K562 (cell line): ENCODE measurements around the gene RAB26. TPM values are rescaled to one million over a fixed set of nuclear protein-coding genes. Genes with fewer than 3 reads are reported as not detected.

ENCODE experiments used
- CGGBP1 ChIP-seq: fragments of 250-450 bp; sonication (Bioruptor Pico); IDR thresholded peaks from 2 replicates; pipeline ENCODE4 v1.9.0; 2021; ENCODE audit warnings: mild to moderate bottlenecking
- CREB3L1 ChIP-seq: fragments of 450-650 bp; IDR thresholded peaks from 2 replicates; pipeline ENCODE4 v1.6.1; 2014; ENCODE audit warnings: low read depth, mild to moderate bottlenecking, moderate library complexity, borderline replicate concordance
- GTF2A2 ChIP-seq: IDR thresholded peaks from 2 replicates; pipeline ENCODE4 v1.6.1; 2016; ENCODE audit warnings: mild to moderate bottlenecking, missing genetic modification characterization, missing compliant biosample characterization
- HOXB6 ChIP-seq: fragments of 250-450 bp; sonication (Bioruptor Pico); IDR thresholded peaks from 2 replicates; pipeline ENCODE4 v1.5.1; 2022; ENCODE audit warnings: mild to moderate bottlenecking, borderline replicate concordance
- MBD2 ChIP-seq: sonication (generic); IDR thresholded peaks from 2 replicates; pipeline ENCODE4 v1.6.1; 2016; ENCODE audit warnings: low read depth, borderline replicate concordance
- MXI1 ChIP-seq: IDR thresholded peaks from 2 replicates; pipeline ENCODE4 v1.6.1; 2011; ENCODE audit warnings: low read depth, mild to moderate bottlenecking, improper control_type of control experiment, low read length
- NELFE ChIP-seq: IDR thresholded peaks from 2 replicates; pipeline ENCODE4 v1.6.1; 2011; ENCODE audit warnings: mild to moderate bottlenecking; ENCODE audit not compliant: insufficient read depth, insufficient read length
- NFE2 ChIP-seq: IDR thresholded peaks from 2 replicates; pipeline ENCODE4 v1.6.1; 2014; ENCODE audit warnings: antibody characterized with exemption, low read depth
- PHB ChIP-seq: fragments of 250-450 bp; sonication (Bioruptor Pico); IDR thresholded peaks from 2 replicates; pipeline ENCODE4 v1.5.0; 2021
- PPARD ChIP-seq: fragments of 250-450 bp; sonication (Bioruptor Pico); IDR thresholded peaks from 2 replicates; pipeline ENCODE4 v1.8.0; 2022; ENCODE audit warnings: inconsistent platforms, mild to moderate bottlenecking, moderate library complexity
- PRMT5 ChIP-seq: sonication (generic); formaldehyde crosslinking; IDR thresholded peaks from 2 replicates; pipeline ENCODE4 v1.5.0; 2020; ENCODE audit warnings: missing genetic modification reagents
- PTBP1 ChIP-seq: fragments of 200-400 bp; formaldehyde crosslinking; IDR thresholded peaks from 2 replicates; pipeline ENCODE4 v1.6.1; 2017; ENCODE audit warnings: low read depth, low read length
- RNF2 ChIP-seq: sonication (generic); IDR thresholded peaks from 2 replicates; pipeline ENCODE4 v1.6.1; 2016
- SMARCE1 ChIP-seq: fragments of 450-650 bp; IDR thresholded peaks from 2 replicates; pipeline ENCODE4 v1.7.1; 2016; ENCODE audit warnings: mild to moderate bottlenecking
- TAF7 ChIP-seq: fragments of 450-650 bp; IDR thresholded peaks from 2 replicates; pipeline ENCODE4 v1.6.1; 2016; ENCODE audit warnings: missing genetic modification characterization, missing compliant biosample characterization
- ZNF175 ChIP-seq: fragments of 200-800 bp; sonication (Bioruptor generic); IDR thresholded peaks from 2 replicates; pipeline ENCODE4 v1.6.1; 2016; ENCODE audit warnings: low read depth, mild to moderate bottlenecking, missing genetic modification characterization, missing compliant biosample characterization
- ZNF184 ChIP-seq: sonication (generic); formaldehyde crosslinking; IDR thresholded peaks from 2 replicates; pipeline ENCODE4 v1.5.0; 2020; ENCODE audit warnings: missing genetic modification reagents
- ZNF431 ChIP-seq: sonication (generic); formaldehyde crosslinking; IDR thresholded peaks from 2 replicates; pipeline ENCODE4 v1.8.0; 2022; ENCODE audit warnings: mild to moderate bottlenecking, missing genetic modification reagents
- polyA plus RNA-seq, 8 experiments: library from polyadenylated mRNA; depleted of rRNA in 4 of 8; stranded (reverse) in 5 of 8; unstranded in 3 of 8; fragments of >200 nt; fragmentation: Nextera tagmentation in 2 of 8; fragmentation: Illumina TruSeq in 1 of 8; extraction: Ambion mirVana in 2 of 8; extraction: Trizol in 1 of 8; gene quantifications; 2 replicates each; pipeline versions ENCODE4 v1.2.1 to v1.2.3, GENCODE V29; 2011 to 2014; ENCODE audit warnings: inconsistent platforms in 1 of 8, missing spikeins in 1 of 8
- total RNA-seq, 7 experiments: library from RNA; depleted of rRNA in 6 of 7; stranded (reverse); fragments of >200 nt in 6 of 7; fragmentation: Illumina TruSeq in 2 of 7; extraction: Trizol in 2 of 7; gene quantifications; 2 replicates each; pipeline versions ENCODE4 v1.2.1 to v1.2.3, GENCODE V29; 2011 to 2021; ENCODE audit warnings: low replicate concordance in 1 of 7
- TF ChIP-seq, protein P1 (sequence below): fragments of 150-350 bp; conservative IDR thresholded peaks from 2 replicates; pipeline ENCODE4 v1.6.1; 2014; ENCODE audit warnings: low read length
- TF ChIP-seq, protein P2 (sequence below): sonication (generic); formaldehyde crosslinking; IDR thresholded peaks from 2 replicates; pipeline ENCODE4 v1.8.1; 2023; ENCODE audit warnings: missing genetic modification reagents, mild to moderate bottlenecking, borderline replicate concordance

The RAB26 gene
- total and polyA plus RNA-seq, 9 of the 15 experiments (the other 6 are each of a cell fraction or from before 2014, with no cell fraction given): 0.25 to 6.1 (median 2.1) TPM

DNA sequence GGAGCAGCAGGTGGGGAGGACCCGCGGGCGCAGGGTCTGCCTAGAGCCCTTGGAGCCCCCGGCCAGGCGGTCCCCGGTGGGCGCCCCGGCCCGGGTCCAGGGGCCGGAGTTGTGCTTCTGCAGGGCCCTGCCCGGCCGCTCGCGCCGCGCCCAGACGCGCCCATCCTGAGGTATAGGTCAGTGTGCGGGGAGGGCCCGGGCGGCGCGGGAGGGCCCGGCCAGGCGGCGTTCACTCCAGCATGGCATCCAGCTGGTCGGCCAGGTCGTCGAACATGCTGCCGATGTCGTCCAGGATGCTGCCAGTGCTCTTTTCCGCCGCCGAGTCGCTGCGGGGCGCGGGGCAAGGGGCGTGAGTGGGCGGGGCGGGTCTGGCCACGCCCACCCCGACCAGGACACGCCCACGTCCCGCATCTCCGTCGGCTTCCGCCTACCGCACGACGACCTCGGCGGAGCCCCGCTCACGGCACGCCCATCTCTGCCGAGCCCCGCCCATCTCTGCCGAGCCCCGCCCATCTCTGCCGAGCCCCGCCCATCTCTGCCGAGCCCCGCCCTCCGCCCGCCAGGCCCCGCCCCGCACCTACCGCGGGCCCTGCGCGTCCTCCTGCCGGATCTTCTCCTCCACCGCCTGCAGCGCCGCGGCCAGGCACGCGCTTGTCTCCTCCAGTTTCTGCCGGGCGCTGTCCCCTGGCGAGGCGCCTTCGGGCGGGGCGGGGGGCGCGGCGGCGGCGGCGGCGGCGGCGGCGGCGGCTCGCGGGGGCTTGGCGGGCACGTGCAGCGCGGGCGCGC lies 30.1 kb downstream of the RAB26 start (continued):
- TF ChIP-seq, protein P1, sequence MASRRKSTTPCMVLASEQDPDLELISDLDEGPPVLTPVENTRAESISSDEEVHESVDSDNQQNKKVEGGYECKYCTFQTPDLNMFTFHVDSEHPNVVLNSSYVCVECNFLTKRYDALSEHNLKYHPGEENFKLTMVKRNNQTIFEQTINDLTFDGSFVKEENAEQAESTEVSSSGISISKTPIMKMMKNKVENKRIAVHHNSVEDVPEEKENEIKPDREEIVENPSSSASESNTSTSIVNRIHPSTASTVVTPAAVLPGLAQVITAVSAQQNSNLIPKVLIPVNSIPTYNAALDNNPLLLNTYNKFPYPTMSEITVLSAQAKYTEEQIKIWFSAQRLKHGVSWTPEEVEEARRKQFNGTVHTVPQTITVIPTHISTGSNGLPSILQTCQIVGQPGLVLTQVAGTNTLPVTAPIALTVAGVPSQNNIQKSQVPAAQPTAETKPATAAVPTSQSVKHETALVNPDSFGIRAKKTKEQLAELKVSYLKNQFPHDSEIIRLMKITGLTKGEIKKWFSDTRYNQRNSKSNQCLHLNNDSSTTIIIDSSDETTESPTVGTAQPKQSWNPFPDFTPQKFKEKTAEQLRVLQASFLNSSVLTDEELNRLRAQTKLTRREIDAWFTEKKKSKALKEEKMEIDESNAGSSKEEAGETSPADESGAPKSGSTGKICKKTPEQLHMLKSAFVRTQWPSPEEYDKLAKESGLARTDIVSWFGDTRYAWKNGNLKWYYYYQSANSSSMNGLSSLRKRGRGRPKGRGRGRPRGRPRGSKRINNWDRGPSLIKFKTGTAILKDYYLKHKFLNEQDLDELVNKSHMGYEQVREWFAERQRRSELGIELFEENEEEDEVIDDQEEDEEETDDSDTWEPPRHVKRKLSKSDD: no peak
- TF ChIP-seq HOXB6 (CRISPR knock-in tag) (no peak), TAF7 (tag) (no peak), CGGBP1 (CRISPR knock-in tag) (no peak), RNF2 (0 out of 2 replicates have a peak, but pooled peaks have one; percentile 43), GTF2A2 (tag) (no peak), MXI1 (no peak), CREB3L1 (no peak), MBD2 (peak; percentile 46; the same call in 1 of the 2 replicates), SMARCE1 (no peak), NFE2 (no peak), PPARD (CRISPR knock-in tag) (no peak), PHB (CRISPR knock-in tag) (no peak), PRMT5 (peak; percentile 76; the same call in 1 of the 2 replicates), ZNF184 (no peak), ZNF175 (CRISPR knock-in tag) (no peak), ZNF431 (CRISPR knock-in tag) (peak; percentile 74), PTBP1 (no peak), NELFE (no peak)
- TF ChIP-seq, protein P2, sequence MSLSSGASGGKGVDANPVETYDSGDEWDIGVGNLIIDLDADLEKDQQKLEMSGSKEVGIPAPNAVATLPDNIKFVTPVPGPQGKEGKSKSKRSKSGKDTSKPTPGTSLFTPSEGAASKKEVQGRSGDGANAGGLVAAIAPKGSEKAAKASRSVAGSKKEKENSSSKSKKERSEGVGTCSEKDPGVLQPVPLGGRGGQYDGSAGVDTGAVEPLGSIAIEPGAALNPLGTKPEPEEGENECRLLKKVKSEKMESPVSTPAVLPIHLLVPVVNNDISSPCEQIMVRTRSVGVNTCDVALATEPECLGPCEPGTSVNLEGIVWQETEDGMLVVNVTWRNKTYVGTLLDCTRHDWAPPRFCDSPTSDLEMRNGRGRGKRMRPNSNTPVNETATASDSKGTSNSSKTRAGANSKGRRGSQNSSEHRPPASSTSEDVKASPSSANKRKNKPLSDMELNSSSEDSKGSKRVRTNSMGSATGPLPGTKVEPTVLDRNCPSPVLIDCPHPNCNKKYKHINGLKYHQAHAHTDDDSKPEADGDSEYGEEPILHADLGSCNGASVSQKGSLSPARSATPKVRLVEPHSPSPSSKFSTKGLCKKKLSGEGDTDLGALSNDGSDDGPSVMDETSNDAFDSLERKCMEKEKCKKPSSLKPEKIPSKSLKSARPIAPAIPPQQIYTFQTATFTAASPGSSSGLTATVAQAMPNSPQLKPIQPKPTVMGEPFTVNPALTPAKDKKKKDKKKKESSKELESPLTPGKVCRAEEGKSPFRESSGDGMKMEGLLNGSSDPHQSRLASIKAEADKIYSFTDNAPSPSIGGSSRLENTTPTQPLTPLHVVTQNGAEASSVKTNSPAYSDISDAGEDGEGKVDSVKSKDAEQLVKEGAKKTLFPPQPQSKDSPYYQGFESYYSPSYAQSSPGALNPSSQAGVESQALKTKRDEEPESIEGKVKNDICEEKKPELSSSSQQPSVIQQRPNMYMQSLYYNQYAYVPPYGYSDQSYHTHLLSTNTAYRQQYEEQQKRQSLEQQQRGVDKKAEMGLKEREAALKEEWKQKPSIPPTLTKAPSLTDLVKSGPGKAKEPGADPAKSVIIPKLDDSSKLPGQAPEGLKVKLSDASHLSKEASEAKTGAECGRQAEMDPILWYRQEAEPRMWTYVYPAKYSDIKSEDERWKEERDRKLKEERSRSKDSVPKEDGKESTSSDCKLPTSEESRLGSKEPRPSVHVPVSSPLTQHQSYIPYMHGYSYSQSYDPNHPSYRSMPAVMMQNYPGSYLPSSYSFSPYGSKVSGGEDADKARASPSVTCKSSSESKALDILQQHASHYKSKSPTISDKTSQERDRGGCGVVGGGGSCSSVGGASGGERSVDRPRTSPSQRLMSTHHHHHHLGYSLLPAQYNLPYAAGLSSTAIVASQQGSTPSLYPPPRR: no peak
